GM18511 (cell line): ENCODE results near the gene ZNF384.

Experiments used
- ATAC-seq: cut with Tn5 transposase; IDR thresholded peaks from one replicate; pipeline ENCODE4 v1.9.1; 2021; ENCODE audit warnings: mild to moderate bottlenecking, moderate library complexity; ENCODE audit not compliant: unreplicated experiment

ZNF384 gene

GRCh38 chr12:6699259-6699988 lies 10.2 kb upstream of the ZNF384 start:
- no peak for ATAC-seq

GRCh38 chr12:6698352-6699046 lies 9.3 kb upstream of the ZNF384 start:
- ATAC-seq = no peak

GRCh38 chr12:6697584-6698351 lies 8.6 kb upstream of the ZNF384 start:
- no peak for ATAC-seq

GRCh38 chr12:6696690-6697583 lies 7.8 kb upstream of the ZNF384 start:
- ATAC-seq = peak; percentile 51

- no peak for ATAC-seq
Observed at GRCh38 chr12:6695313-6696045, 6.3 kb upstream of the ZNF384 start.

GRCh38 chr12:6694701-6695100 lies 5.5 kb upstream of the ZNF384 start:
- ATAC-seq = no peak

- ATAC-seq = no peak
Observed at GRCh38 chr12:6693832-6694355, 4.7 kb upstream of the ZNF384 start.

GRCh38 chr12:6692888-6693287 lies 3.7 kb upstream of the ZNF384 start:
- no peak for ATAC-seq

GRCh38 chr12:6691473-6691872 lies 2.3 kb upstream of the ZNF384 start:
- no peak for ATAC-seq

GRCh38 chr12:6688543-6688998 lies 604 bp downstream of the ZNF384 start:
- peak; percentile 3 for ATAC-seq

- ATAC-seq = no peak
Observed at GRCh38 chr12:6685814-6686213, 3.4 kb downstream of the ZNF384 start.

- no peak for ATAC-seq
Observed at GRCh38 chr12:6684609-6685008, 4.6 kb downstream of the ZNF384 start.

GRCh38 chr12:6676962-6677361 lies 12.2 kb downstream of the ZNF384 start:
- ATAC-seq = no peak

GRCh38 chr12:6672143-6672542 lies 17.0 kb downstream of the ZNF384 start:
- ATAC-seq = no peak

GRCh38 chr12:6667559-6668210 lies 21.5 kb downstream of the ZNF384 start:
- ATAC-seq = no peak

- no peak for ATAC-seq
Observed at GRCh38 chr12:6666211-6666610, 23.0 kb downstream of the ZNF384 start.

GRCh38 chr12:6664902-6665301 lies 24.3 kb downstream of the ZNF384 start:
- ATAC-seq = no peak

GRCh38 chr12:6662906-6663742 lies 26.1 kb downstream of the ZNF384 start, which contains the start of gene ING4:
Gene ING4 (minus strand): TSS chr12:6663119. CDS start chr12:6663101, 18 bp downstream.
- ATAC-seq = peak; percentile 99
